Stomach (tissue), 9 donors: ENCODE results near the gene KANSL1. TPM values are rescaled to one million over a fixed set of nuclear protein-coding genes. Genes with fewer than 3 reads are reported as not detected.

ENCODE experiments used
- DNase-seq, 2 donors: peaks; one replicate each; pipeline versions ENCODE4 v3.0.0 to v3.0.0-alpha.2; 2013 to 2019
- H3K27ac ChIP-seq, 5 donors: fragments of 200-600 bp in 4 of 5; sonication (generic) in 4 of 5; one replicate each; pipeline ENCODE4 v1.5.1; 2013 to 2019; ENCODE audit warnings: mild to moderate bottlenecking in 1 of 5, moderate library complexity in 1 of 5
- H3K27me3 ChIP-seq, 3 donors: fragments of 200-600 bp; sonication (generic); one replicate each; pipeline ENCODE4 v1.5.1; 2017 to 2019; ENCODE audit warnings: mixed run types in 1 of 3
- H3K36me3 ChIP-seq, 4 donors: fragments of 200-600 bp; sonication (generic); 1 replicate in 3 of 4; 2 replicates in 1 of 4; pipeline ENCODE4 v1.5.1; 2016 to 2019
- H3K4me1 ChIP-seq, 4 donors: fragments of 200-600 bp; sonication (generic); one replicate each; pipeline ENCODE4 v1.5.1; 2016 to 2019
- H3K4me3 ChIP-seq, 4 donors: fragments of 200-600 bp; sonication (generic) in 3 of 4; one replicate each; pipeline ENCODE4 v1.5.1; 2016 to 2019; ENCODE audit warnings: mild to moderate bottlenecking in 1 of 4
- H3K9me3 ChIP-seq, 4 donors: fragments of 200-600 bp; sonication (generic); one replicate each; pipeline ENCODE4 v1.5.1; 2016 to 2019
- EP300 ChIP-seq: sonication (generic); formaldehyde crosslinking; IDR thresholded peaks from one replicate; pipeline ENCODE4 v1.6.1; 2017; ENCODE audit warnings: antibody characterized with exemption
- POLR2A ChIP-seq, 4 donors: fragments of 450-650 bp; IDR thresholded peaks; one replicate each; pipeline ENCODE4 v1.6.1; 2016; ENCODE audit warnings: antibody characterized with exemption in 4 of 4, control low read depth in 2 of 4, mild to moderate bottlenecking in 1 of 4, moderate library complexity in 1 of 4
- POLR2AphosphoS5 ChIP-seq, 3 donors: sonication (generic); formaldehyde crosslinking; IDR thresholded peaks; one replicate each; pipeline ENCODE4 v1.6.1; 2016; ENCODE audit warnings: antibody characterized with exemption in 3 of 3
- WGBS, 5 donors: extraction: QIAGEN DNeasy Blood & Tissue Kit in 3 of 5; methylation state at CpG; one replicate each; pipeline versions ENCODE4 v1.1.5 to v1.1.7; 2013 to 2018; 5-methylcytosine and 5-hydroxymethylcytosine counted together
- intact Hi-C: fragments of 100-400 bp; cut with DNase I; formaldehyde crosslinking; loops from one replicate; pipeline ENCODE4 v1.15.1; 2023; ENCODE audit warnings: low total_unique reads
- polyA plus RNA-seq, 3 donors: library from polyadenylated mRNA; stranded (reverse); fragments of 200-250 nt; gene quantifications; one replicate each; pipeline ENCODE4 v1.2.3, GENCODE V29; 2013
- total RNA-seq, 5 donors: library from RNA; depleted of rRNA; stranded (reverse); fragments of >200 nt; gene quantifications; one replicate each; pipeline versions ENCODE4 v1.1.0 to v1.2.3, GENCODE V29; 2014 to 2016
- TF ChIP-seq, protein P1 (sequence below), 7 experiments: fragments of 450-650 bp in 4 of 7; fragments of 200-600 bp in 3 of 7; sonication (generic) in 3 of 7; IDR thresholded peaks; one replicate each; pipeline ENCODE4 v1.5.1; 2016 to 2019; ENCODE audit warnings: antibody characterized with exemption in 7 of 7, control low read depth in 2 of 7, mild to moderate bottlenecking in 1 of 7
- donor health status: healthy with polysubstance abuse.
- donor health status: Bipolar disorder and iron deficiency.
- donor health status: healthy.

KANSL1 gene
- total and polyA plus RNA-seq, 8 donors = 9.2 to 288 (median 127) TPM

DNA sequence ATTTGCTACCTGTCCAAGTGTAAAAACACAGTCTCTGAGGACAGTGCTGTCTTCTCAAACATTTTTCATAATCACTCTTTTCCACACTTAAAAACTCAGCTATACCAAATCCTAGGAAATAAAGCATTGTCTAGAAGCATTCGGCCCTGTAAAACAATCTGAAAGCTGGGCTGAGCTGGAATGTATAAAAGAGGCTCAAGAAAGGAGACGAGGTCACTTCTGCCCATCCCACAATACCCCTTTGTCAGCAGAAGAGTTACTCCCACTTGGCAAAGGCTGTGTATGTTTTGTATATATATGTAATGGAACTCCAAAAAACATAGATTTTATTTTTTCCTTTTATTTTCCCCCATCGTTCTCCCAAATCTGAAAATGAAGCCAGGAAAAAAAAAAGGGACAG lies 150.3 kb downstream of the KANSL1 start:
- Histone ChIP-seq H3K27ac (peak overlapping the region in 4 of 5 donors; percentile 5 to 67 (median 50)), H3K9me3 (no peaks in the 10 kb centered on the region), H3K36me3 (peaks cover 31 to 63% (median 53%) of the 10 kb centered on the region in 4 donors), H3K4me1 (peaks cover 23 to 75% (median 41%) of the 10 kb centered on the region in 4 donors), H3K4me3 (no peak overlapping the region), H3K27me3 (no peaks in the 10 kb centered on the region)
- no peak for DNase-seq
- TF ChIP-seq, protein P1, sequence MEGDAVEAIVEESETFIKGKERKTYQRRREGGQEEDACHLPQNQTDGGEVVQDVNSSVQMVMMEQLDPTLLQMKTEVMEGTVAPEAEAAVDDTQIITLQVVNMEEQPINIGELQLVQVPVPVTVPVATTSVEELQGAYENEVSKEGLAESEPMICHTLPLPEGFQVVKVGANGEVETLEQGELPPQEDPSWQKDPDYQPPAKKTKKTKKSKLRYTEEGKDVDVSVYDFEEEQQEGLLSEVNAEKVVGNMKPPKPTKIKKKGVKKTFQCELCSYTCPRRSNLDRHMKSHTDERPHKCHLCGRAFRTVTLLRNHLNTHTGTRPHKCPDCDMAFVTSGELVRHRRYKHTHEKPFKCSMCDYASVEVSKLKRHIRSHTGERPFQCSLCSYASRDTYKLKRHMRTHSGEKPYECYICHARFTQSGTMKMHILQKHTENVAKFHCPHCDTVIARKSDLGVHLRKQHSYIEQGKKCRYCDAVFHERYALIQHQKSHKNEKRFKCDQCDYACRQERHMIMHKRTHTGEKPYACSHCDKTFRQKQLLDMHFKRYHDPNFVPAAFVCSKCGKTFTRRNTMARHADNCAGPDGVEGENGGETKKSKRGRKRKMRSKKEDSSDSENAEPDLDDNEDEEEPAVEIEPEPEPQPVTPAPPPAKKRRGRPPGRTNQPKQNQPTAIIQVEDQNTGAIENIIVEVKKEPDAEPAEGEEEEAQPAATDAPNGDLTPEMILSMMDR (IDR thresholded peaks at IDR 0.05) = no peak
- TF ChIP-seq POLR2AphosphoS5 (IDR thresholded peaks at IDR 0.05) (no peak), POLR2A (IDR thresholded peaks at IDR 0.05) (no peak), EP300 (no peak)
- 37 to 55% (median 38%) methylated on average over 3 of the region's 3 CpGs for WGBS, 5 donors
- intact Hi-C loops = no loop called here

DNA sequence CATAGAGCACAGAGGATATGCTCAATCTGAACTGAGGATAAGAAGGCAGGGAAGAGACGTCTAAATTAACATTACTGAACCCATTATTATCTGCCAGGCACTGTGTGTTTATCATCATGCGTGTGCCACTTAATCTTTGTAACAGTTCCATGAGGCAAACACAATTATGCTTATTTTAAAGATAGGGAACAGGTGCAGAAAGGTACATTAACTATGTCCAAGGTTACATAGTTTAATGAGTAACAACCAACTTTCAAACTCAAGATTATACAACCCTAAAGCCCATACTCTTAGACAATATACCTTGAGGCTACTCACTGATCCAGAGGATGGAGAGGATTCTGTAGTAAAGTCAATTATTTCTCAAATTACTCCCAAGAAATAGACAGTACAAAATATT lies 151.0 kb downstream of the KANSL1 start:
- H3K27ac ChIP-seq = peak overlapping the region in 1 of 5 donors; percentile 22
- H3K4me1 ChIP-seq = peaks cover 23 to 75% (median 41%) of the 10 kb centered on the region in 4 donors
- DNase-seq = peak in 1 of 2 donors; percentile 55
- H3K9me3 ChIP-seq = no peaks in the 10 kb centered on the region
- intact Hi-C loops = no loop called here
- no peaks in the 10 kb centered on the region for H3K27me3 ChIP-seq
- TF ChIP-seq POLR2AphosphoS5 (IDR thresholded peaks at IDR 0.05) (peak in 1 of 3 donors; percentile 34), EP300 (no peak), POLR2A (IDR thresholded peaks at IDR 0.05) (no peak)
- peaks cover 32 to 63% (median 53%) of the 10 kb centered on the region in 4 donors for H3K36me3 ChIP-seq
- H3K4me3 ChIP-seq = no peak overlapping the region
- WGBS, 5 donors = 21 to 53% (median 41%) methylated on average over 2 of the region's 2 CpGs

DNA sequence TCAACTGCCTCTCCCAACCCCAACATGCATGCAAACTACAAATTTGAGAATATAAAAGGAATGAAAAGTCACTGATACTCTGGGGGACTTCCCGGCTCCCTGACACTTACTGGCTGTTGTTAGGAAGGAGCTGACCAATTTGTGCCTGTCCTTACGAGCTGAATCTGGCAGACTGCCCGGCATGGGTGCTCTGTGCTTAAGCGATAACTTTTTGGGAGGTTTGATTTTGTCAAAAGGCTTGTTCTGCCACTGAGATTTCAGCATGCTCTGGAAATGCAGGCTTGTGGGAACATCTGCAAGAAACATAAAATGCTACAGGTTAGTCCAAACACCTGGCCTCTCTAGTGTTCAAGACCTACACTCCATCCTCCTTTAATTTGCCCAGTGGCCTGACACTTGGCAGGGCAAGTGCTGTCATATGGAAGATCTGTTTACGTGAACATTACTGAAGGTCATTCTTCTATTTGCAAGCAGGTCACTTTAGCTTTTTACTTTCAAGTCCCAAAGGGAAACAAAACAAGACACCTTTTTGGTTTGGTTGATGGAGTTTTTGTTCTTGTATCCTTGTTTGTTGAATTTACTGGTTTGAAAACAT lies 153.5 kb downstream of the KANSL1 start:
- Histone ChIP-seq H3K36me3 (peaks cover 41 to 71% (median 62%) of the 10 kb centered on the region in 4 donors), H3K4me3 (no peak overlapping the region), H3K9me3 (no peaks in the 10 kb centered on the region), H3K27me3 (no peaks in the 10 kb centered on the region), H3K4me1 (peaks cover 20 to 56% (median 33%) of the 10 kb centered on the region in 4 donors), H3K27ac (peak overlapping the region in 1 of 5 donors; percentile 10)
- TF ChIP-seq, protein P1 (IDR thresholded peaks at IDR 0.05) = no peak
- no peak for TF ChIP-seq EP300
- no peak for DNase-seq
- 36 to 58% (median 45%) methylated on average over 5 of the region's 5 CpGs for WGBS, 5 donors
- intact Hi-C loops = no loop called here

DNA sequence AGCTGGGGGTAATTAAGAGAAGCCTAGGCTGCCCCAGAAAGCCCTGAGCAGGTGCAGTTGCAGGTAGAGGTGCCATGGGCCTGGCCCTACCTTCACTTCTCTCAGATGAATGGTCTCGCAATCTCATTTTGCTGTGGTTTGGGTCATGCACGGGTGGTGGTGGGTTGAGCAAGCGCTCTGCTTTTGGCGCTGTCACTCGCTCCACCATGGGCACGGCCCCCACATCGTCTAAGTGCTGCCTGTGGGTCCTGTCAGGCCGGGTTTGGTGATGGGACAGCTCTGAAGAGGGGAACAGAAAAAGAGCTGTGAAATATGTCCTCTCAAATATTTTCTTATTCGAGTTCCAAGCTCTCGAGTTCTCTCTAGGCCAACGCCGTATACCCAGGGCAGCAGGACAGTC lies 154.3 kb downstream of the KANSL1 start:
- peaks cover 48 to 78% (median 69%) of the 10 kb centered on the region in 4 donors for H3K36me3 ChIP-seq
- TF ChIP-seq POLR2A (IDR thresholded peaks at IDR 0.05) = no peak
- TF ChIP-seq EP300 = no peak
- TF ChIP-seq POLR2AphosphoS5 (IDR thresholded peaks at IDR 0.05) = no peak
- peaks cover 12 to 48% (median 27%) of the 10 kb centered on the region in 4 donors for H3K4me1 ChIP-seq
- H3K9me3 ChIP-seq = no peaks in the 10 kb centered on the region
- no peak for DNase-seq
- 93 to 97% (median 96%) methylated on average over 12 of the region's 12 CpGs for WGBS, 5 donors
- H3K27me3 ChIP-seq = no peaks in the 10 kb centered on the region
- peak overlapping the region in 1 of 5 donors; percentile 10 for H3K27ac ChIP-seq
- intact Hi-C loops = no loop called here
- H3K4me3 ChIP-seq = no peak overlapping the region

DNA sequence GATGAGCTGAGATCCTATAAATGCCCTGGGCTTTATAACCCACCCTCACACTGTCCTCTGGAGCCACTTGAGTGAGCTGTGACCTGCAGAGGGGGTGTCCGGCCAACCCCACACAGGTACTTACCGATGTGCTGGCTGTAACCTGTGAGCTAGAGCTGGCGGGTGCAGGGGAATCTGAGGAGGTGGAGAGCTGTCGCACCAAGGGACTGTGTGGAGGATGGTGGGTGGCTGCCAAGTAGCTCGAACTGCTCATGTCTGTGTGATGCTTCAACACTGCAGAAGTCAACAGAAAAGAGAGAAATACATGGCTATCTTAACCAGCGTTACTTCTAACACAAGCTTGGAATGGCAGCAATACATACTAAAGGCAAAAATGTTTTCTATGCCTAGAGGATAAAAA lies 154.8 kb downstream of the KANSL1 start:
- DNase-seq = no peak
- H3K4me3 ChIP-seq = no peak overlapping the region
- peaks cover 53 to 83% (median 75%) of the 10 kb centered on the region in 4 donors for H3K36me3 ChIP-seq
- 88 to 94% (median 94%) methylated on average over 6 of the region's 6 CpGs for WGBS, 5 donors
- no peaks in the 10 kb centered on the region for H3K27me3 ChIP-seq
- no peak overlapping the region for H3K27ac ChIP-seq
- intact Hi-C loops = no loop called here
- H3K9me3 ChIP-seq = no peaks in the 10 kb centered on the region
- TF ChIP-seq EP300 (no peak), POLR2A (IDR thresholded peaks at IDR 0.05) (no peak), POLR2AphosphoS5 (IDR thresholded peaks at IDR 0.05) (no peak)
- TF ChIP-seq, protein P1 (IDR thresholded peaks at IDR 0.05) = no peak
- peaks cover 8 to 43% (median 22%) of the 10 kb centered on the region in 4 donors for H3K4me1 ChIP-seq
